Measurements from ENCODE around the gene EBF3. TPM values are rescaled to one million over a fixed set of nuclear protein-coding genes. Genes with fewer than 3 reads are reported as not detected.

The EBF3 gene
- total RNA-seq, 1 experiment from 2014 or later = 0.12 TPM

- no peak overlapping the region for H3K27ac ChIP-seq (ENCODE audit: low read depth, low read length)
- H3K4me1 ChIP-seq (ENCODE audit: control insufficient read depth in 1 of 2, insufficient read depth in 2 of 2, low read length in 2 of 2) = no peaks in the 10 kb centered on the region
- DNase-seq (ENCODE audit: low read depth, low spot score) = no peak
- H2AFZ ChIP-seq (ENCODE audit: low read depth, low read length, poor library complexity, severe bottlenecking) = no peak overlapping the region
- no peak overlapping the region for H3K4me2 ChIP-seq (ENCODE audit: low read length)
- ATAC-seq = no peak
- no peaks in the 10 kb centered on the region for H3K27me3 ChIP-seq (ENCODE audit: insufficient read depth, low read length)
- no peak overlapping the region for H3K9ac ChIP-seq (ENCODE audit: low read length)
- intact Hi-C loops (cut with micrococcal nuclease) = no loop called here
- H3K36me3 ChIP-seq (ENCODE audit: control insufficient read depth in 1 of 2, insufficient read depth in 2 of 2, low read length in 2 of 2) = no peaks in the 10 kb centered on the region
- BruUV-seq (replicated peaks) = no TSS peak
- ChIA-PET RAD21 (ENCODE audit: low non-redundant PET in 1 of 2, low total read pairs in 2 of 2, uncharacterized antibody in 2 of 2, unreplicated experiment in 2 of 2) (no interaction called here), CTCF (no interaction called here), POLR2A (no interaction called here)
- TF ChIP-seq RAD21 (IDR thresholded peaks at IDR 0.05; ENCODE audit: low read depth) (no peak), EZH2phosphoT487 (IDR thresholded peaks at IDR 0.05; ENCODE audit: borderline replicate concordance) (no peak), SP1 (IDR thresholded peaks at IDR 0.05; ENCODE audit: low read depth) (no peak)
- no peaks in the 10 kb centered on the region for H3K79me2 ChIP-seq (ENCODE audit: insufficient read depth, low read length)
- no peaks in the 10 kb centered on the region for H3K9me2 ChIP-seq (ENCODE audit: insufficient read depth)
- no peaks in the 10 kb centered on the region for H3K9me3 ChIP-seq (ENCODE audit: control insufficient read depth in 1 of 2, insufficient read depth in 1 of 2, low read depth in 1 of 2, low read length in 2 of 2)
- no peaks in the 10 kb centered on the region for H4K20me1 ChIP-seq (ENCODE audit: insufficient read depth)
- no peak overlapping the region for H3K4me3 ChIP-seq (replicated peaks in 1 of 2; ENCODE audit: low read depth in 1 of 2, low read length in 2 of 2)
These were observed 155.7 kb downstream of the EBF3 start for GRCh38 chr10:129808092-129808983.

DNA sequence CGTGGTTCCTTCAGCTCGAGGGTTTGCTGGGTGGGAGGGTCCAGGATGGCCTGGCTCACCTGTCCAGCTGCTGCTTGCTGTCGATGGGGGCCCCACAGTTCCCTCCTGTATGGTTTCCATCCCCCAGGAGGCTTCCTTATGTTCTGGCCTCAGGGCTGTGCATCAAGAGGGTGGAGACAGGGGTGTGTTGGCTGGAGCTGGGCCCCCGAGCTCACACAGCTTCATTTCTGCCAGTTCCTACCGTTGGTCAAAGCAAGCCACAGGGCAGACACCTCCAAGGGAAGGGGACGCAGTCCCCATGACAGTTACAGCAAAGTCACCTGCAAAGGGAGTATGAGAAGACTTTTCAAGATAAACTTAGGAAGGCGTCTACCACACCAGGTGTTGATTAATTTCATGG is 156.9 kb downstream of the EBF3 start:
- RAD21 ChIA-PET (ENCODE audit: low non-redundant PET in 1 of 2, low total read pairs in 2 of 2, uncharacterized antibody in 2 of 2, unreplicated experiment in 2 of 2) = no interaction called here
- H3K4me3 ChIP-seq (replicated peaks in 1 of 2; ENCODE audit: low read depth in 1 of 2, low read length in 2 of 2) = no peak overlapping the region
- no peak overlapping the region for H3K9ac ChIP-seq (ENCODE audit: low read length)
- CTCF ChIA-PET = no interaction called here
- H3K27me3 ChIP-seq (ENCODE audit: insufficient read depth, low read length) = no peaks in the 10 kb centered on the region
- no peak overlapping the region for H3K4me2 ChIP-seq (ENCODE audit: low read length)
- H2AFZ ChIP-seq (ENCODE audit: low read depth, low read length, poor library complexity, severe bottlenecking) = no peak overlapping the region
- H3K79me2 ChIP-seq (ENCODE audit: insufficient read depth, low read length) = no peaks in the 10 kb centered on the region
- H3K9me3 ChIP-seq (ENCODE audit: control insufficient read depth in 1 of 2, insufficient read depth in 1 of 2, low read depth in 1 of 2, low read length in 2 of 2) = no peaks in the 10 kb centered on the region
- H4K20me1 ChIP-seq (ENCODE audit: insufficient read depth) = no peaks in the 10 kb centered on the region
- no TSS peak for BruUV-seq (replicated peaks)
- DNase-seq (ENCODE audit: low read depth, low spot score) (no peak), ATAC-seq (no peak)
- intact Hi-C loops (cut with micrococcal nuclease) = no loop called here
- TF ChIP-seq ZBTB33 (IDR thresholded peaks at IDR 0.05; ENCODE audit: extremely low read depth, insufficient replicate concordance, low read length) (no peak), POLR2A (IDR thresholded peaks at IDR 0.05; ENCODE audit: borderline replicate concordance, extremely low read depth, insufficient read depth, insufficient read length) (no peak), POLR2AphosphoS5 (IDR thresholded peaks at IDR 0.05; ENCODE audit: low read depth, low read length) (no peak), TCF7L2 (IDR thresholded peaks at IDR 0.05; ENCODE audit: borderline replicate concordance, extremely low read depth, insufficient read depth, insufficient read length) (no peak), EZH2 (IDR thresholded peaks at IDR 0.05) (no peak), JUND (IDR thresholded peaks at IDR 0.05) (no peak)
- TF ChIP-seq, protein P1, sequence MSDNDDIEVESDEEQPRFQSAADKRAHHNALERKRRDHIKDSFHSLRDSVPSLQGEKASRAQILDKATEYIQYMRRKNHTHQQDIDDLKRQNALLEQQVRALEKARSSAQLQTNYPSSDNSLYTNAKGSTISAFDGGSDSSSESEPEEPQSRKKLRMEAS (IDR thresholded peaks at IDR 0.05) = no peak
- H3K9me2 ChIP-seq (ENCODE audit: insufficient read depth) = no peaks in the 10 kb centered on the region
- POLR2A ChIA-PET = no interaction called here
- no peak overlapping the region for H3K27ac ChIP-seq (ENCODE audit: low read depth, low read length)
- no peaks in the 10 kb centered on the region for H3K36me3 ChIP-seq (ENCODE audit: control insufficient read depth in 1 of 2, insufficient read depth in 2 of 2, low read length in 2 of 2)
- no peaks in the 10 kb centered on the region for H3K4me1 ChIP-seq (ENCODE audit: control insufficient read depth in 1 of 2, insufficient read depth in 2 of 2, low read length in 2 of 2)

Data from HCT116 (cell line).